Lung microvascular endothelial cell (primary cell): ENCODE measurements around the gene LDLRAD4. TPM values are rescaled to one million over a fixed set of nuclear protein-coding genes. Genes with fewer than 3 reads are reported as not detected.

Experiments used
- DNase-seq, 2 donors: peaks; one replicate each; pipeline versions ENCODE4 v3.0.0 to v3.0.0-alpha.2; 2010; ENCODE audit warnings: low read depth in 2 of 2
- total RNA-seq: library from RNA; depleted of rRNA; stranded (reverse); fragments of >200 nt; gene quantifications from 2 replicates; pipeline ENCODE4 v1.2.1, GENCODE V29; 2014

Gene LDLRAD4
- total RNA-seq, 1 donor from 2014 or later = 22.2 TPM

DNA sequence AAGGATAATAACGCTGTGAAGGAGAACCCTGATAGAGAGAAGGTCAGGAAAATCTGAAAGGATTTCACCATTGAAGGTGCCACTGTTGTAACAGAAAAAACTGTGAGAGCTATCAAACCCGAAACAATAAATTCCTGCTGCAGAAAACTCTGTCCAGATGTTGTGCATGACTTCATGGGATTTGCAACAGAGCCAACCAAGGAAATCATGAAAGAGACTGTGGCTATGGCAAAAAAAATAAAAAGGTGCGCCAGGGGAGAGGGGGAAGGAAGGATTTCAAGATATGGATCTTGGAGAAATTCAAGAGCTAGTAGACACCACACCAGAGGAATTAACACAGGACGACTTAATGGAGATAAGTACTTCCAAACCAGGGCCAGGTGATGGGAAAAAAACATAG, 88.0 kb downstream of the LDLRAD4 start:
- no peak for DNase-seq

GRCh38 chr18:13308369-13308768, 89.8 kb downstream of the LDLRAD4 start:
- no peak for DNase-seq

DNA sequence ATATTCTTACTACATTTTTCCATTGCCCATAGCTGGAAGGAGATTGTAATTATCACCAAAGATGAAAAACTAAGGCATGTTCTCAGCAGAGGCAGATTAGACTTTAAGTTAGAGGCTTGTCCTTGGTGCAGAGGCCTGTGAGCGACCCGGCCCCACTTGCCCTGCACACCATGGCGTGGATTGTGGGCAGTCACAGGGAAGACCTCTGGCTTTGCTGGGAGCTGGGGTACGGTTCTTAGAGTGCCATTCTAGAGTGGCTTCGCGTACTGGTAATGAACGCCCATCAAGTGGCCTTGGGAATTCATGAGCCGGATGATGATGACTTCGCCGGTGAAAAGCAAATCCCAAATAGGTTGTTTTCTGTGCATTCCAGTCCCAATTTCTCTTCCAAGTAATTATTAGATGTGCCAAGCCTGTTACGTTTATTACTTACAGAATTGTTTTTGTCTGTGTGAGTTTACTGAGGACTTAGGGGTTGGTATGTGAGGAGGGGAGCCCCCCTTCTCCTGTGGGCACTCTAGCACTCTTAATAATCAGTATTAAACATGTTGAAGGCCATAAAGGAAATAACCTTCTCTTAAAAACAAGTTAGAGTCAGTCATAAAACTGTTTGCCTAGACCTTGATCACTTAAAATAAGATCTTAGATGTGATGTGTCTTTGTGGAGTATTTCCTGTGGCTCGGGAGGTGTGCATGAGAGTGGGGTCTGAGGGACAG, 90.6 kb downstream of the LDLRAD4 start:
- DNase-seq = no peak

DNA sequence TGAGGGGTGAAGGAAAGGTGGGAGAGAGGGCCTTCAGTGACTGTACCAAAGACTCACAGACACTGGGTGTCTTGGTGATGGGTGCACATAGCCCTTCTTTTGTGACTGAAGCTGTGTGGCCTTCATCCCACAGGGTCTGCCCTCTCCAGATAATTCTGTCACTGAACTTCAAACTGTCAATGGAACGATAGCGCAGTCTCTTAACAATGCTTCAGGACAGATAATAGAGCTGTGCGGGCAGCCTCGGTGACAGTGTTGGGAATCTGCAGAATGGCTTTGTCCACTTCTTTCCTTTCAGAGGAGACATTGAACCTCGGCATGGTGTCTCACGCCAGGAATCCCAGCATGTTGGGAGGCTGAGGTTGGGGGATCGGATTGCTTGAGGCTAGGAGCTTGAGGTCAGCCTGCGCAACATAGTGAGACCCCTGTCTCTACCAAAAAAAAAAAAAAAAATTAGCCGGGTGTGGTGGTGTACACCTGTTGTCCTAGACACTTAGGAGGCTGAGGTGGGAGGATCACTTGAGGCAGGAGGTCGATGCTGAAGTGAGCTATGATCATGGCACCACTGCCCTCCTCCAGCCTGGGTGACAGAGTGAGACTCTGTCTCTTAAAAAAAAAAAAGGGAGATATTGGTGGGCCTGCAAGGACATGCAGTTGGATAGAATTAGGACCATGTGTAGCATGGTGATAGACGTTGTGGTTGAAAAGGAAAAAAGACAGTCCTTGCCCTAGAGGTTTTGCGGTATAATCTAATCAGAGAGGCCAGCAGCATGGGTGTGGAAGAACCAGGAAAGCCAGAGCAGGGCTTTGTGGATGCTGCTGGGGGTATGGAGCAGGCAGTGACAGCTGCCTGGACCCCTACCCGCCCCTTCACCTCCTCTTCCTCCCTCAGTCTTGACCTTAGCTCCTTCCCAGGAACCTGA, 91.4 kb downstream of the LDLRAD4 start:
- no peak for DNase-seq

DNA sequence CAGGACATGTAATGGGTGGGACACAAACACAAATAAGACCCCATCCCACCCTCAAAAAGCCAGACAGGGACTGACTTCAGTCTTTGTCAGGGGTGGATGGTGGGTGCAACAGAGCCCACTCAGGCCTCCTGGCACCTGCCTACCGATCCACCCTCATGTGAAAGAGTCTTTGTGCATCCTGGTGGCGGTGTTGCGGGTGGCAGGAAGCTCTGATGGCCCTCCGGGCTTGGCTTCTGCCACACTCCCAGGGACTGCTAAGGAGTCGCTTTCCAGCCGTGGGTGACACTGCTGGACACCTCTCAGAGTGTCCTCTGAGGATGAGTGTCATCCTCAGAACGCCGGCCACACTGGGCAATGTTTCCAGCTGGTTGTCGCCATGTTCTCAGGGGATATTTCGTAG, 92.6 kb downstream of the LDLRAD4 start:
- no peak for DNase-seq

GRCh38 chr18:13312515-13312914, 94.0 kb downstream of the LDLRAD4 start:
- no peak for DNase-seq

GRCh38 chr18:13313006-13313686, 94.6 kb downstream of the LDLRAD4 start:
- DNase-seq = no peak

- no peak for DNase-seq
These were observed 96.4 kb downstream of the LDLRAD4 start for GRCh38 chr18:13315000-13315399.

GRCh38 chr18:13316063-13316462, 97.5 kb downstream of the LDLRAD4 start:
- no peak for DNase-seq

DNA sequence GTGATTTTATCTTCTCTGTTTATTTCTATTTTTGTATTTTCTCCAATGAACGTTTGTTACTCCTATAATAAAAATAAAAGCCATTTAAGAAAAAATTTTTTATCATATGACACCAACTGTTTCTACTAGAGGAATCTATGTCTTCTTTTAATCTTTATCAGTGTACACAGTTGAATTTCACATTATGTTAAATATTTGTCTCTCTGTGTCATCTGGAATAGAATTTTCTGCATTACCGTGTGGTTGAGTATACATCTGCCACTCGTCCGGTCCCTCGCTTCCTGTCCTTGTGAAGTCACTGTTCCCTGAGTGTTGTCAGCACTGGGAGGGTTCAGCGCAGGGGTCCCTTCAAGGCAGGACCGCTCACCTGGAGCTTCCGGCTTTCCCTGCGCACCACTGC, 99.2 kb downstream of the LDLRAD4 start:
- DNase-seq = no peak

DNA sequence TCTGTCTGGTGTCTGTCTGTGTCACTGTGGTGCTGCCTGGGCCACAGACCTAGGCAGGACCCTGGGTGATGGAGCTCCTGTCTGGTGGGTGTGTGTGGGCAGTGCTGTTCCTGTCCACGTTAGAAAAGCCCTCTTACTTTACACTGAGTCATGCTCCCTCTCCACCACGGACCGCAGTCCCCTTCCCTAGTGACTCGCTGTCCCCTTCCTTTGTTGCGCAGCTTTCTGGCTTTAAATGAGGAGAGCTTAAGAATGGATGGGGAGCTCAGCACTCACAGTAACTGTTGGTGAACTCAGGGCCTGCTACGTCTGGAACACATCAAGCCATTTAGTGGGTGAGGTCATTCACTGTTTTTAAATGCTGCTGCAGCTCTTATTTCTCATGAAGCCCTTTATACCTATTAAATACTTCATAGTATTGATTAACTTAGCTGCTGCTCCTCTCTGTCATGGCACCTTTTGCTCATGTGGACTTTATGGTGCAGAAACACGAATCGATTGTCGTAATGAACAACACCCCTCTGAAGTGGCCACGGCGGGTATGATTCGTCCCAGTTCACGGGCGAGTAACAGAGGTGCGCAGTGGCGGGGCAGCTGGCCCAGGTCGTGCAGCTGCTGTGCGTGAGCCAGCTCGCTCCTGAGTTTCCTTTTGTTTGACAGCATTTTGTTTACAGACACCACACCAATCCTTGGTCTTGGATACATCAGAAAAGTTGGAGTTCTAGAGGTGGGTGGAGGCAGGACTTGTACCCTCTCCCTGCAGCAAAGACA, 100.4 kb downstream of the LDLRAD4 start:
- no peak for DNase-seq

GRCh38 chr18:13319629-13320028, 101.1 kb downstream of the LDLRAD4 start:
- DNase-seq = no peak

DNA sequence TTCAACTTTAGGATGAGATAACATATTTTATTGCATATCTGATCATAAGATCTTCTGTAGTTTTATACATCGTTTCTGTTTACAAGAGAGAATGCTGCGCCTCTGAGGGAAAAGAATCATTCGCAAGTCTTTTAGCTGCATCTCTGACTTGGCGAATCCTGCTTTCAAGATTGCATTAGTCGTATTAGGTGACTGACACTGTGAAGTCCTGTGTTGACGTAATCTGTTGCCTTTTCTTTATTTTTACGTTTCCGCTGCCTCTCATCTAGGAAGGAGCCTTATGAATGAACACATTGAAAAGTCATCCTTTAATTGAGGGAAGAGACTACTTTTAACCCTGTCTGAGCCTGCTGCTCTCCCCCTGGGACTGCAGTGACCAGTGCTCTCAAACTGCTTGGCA, 101.5 kb downstream of the LDLRAD4 start:
- no peak for DNase-seq

- no peak for DNase-seq
These were observed 102.4 kb downstream of the LDLRAD4 start for GRCh38 chr18:13320891-13321425.

DNA sequence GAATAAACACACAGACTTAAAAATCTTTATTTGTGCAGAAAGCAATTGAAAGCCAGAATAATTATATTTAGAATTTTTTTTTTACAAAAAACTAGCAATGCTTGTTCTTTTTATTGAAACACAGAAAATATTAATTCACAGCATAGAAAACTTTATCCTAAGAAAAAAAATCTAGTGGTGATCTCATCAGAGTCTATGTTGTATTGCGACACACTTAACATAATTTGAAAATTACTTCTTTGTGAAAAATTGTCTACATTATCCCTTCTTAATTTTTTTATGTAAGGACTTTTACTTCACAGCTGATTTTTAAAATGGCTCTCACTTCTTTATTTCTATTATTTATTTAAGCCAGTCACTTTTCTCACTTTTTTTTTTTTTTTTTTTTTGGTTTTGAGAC, 103.4 kb downstream of the LDLRAD4 start:
- no peak for DNase-seq

DNA sequence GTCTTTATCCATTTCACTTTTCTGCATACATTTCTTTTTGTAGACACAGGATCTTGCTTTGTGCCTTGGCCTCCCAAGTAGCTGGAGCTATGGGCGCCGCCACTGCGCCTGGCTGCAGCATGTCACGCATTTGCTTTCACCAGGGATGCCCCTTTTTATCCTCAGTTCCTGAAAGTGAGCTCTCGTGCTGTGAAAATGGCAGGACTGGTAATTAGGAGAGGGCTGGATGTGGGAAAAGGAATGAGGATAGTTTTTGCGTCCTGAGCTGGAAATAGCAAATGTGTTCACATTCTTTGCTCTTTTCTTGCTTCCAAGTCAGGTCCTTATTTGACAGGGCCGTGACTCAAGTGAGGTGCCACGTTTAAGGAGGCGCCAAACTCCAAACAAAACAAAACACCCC, 104.6 kb downstream of the LDLRAD4 start:
- DNase-seq = no peak

DNA sequence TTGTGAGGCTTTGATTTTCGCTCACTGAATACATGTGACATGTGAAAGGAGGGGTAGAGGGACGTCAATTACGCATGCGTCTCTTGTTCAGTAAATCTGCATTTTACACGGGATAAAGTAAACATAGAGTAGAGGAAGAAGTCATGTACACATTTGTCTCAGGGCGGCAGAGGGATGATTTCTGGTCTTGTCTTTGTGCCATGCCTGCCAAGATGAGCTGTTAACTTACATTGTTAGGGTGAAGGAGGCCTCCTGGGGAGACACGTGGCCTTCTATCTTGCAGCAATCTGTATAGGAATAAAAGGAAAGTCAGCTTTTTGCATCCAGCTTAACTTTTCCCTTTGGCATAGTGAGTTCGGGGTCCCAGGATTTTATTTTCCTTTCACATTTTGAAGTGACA, 106.3 kb downstream of the LDLRAD4 start:
- DNase-seq = no peak

GRCh38 chr18:13328213-13328612, 109.7 kb downstream of the LDLRAD4 start:
- no peak for DNase-seq

DNA sequence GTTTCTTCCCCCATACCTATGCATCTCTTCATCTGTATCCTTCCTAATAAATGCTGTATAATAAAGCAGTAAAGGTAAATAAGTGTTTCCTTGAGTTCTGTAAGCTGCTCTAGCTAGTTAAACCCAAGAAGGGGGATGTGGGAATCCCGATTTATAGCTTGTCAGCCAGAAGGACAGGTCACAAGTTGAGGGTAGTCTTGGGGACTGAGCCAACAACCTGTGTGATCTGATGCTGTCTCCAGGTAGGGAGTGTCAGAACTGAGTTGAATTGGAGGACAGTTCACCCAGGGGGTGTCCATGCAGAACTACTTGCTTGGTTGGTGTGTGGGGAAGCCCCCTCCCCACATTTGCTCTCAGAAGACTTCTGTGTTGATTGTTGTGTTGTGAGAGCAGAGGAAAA, 112.4 kb downstream of the LDLRAD4 start:
- DNase-seq = no peak

DNA sequence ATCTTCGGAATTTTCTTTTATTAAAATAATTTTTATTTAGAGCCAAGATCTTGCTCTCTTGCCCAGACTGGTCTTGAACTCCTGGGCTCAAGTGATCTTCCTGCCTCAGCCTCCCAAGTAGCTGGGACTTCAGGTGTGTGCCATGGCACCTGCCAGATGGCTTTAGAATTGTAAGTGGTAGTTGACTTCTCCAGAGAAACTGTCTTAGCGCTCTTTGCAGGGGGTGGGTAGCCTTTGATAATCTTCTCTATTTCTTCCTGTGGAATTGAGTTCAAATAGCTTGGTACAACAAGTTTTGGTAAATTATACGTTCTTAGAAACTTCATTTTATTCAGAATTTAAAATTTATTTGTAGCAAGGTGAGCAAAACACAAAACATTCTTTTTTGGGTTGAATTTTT, 113.3 kb downstream of the LDLRAD4 start:
- DNase-seq = no peak

DNA sequence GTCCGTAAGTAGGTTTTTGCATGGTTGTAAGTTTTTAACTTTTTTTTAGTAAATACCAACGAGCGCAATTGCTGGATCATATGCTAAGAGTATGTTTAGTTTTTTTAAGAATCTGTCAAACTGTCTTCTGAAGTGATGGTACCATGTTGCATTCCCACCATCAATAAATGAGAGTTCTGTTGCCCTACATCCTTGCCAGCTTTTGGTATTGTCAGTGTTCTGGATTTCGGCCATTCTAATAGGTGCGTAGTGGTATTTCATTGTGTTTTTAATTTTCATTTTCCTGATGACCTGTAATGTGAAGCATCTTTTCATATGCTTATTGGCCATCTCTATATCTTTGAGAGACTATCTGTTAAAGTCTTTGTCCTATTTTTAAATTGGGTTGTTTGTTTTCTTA, 114.3 kb downstream of the LDLRAD4 start:
- no peak for DNase-seq
